IMR-90 (cell line): ENCODE results near the gene AGAP1. TPM values are rescaled to one million over a fixed set of nuclear protein-coding genes. Genes with fewer than 3 reads are reported as not detected.

Experiments used
- ATAC-seq: fragments of 200-7000 bp; cut with Tn5 transposase; 2 replicates; pipeline ENCODE4 v1.9.1; 2020; ENCODE audit warnings: low read depth, mild to moderate bottlenecking, moderate library complexity
- BruUV-seq: library from RNA; stranded (reverse); fragments of 400-500 nt; replicated peaks from 2 replicates; lab custom pipeline; 2021; lab: Mats Ljungman, UMichigan
- CTCF ChIA-PET: fragments of 300-600 bp; formaldehyde crosslinking; extraction: SDS; loops from one replicate; lab custom pipeline; 2021; ENCODE audit warnings: antibody characterized with exemption; lab: Yijun Ruan, JAX
- POLR2A ChIA-PET: fragments of 300-600 bp; sonication (Branson Sonifier 250); formaldehyde crosslinking; loops from one replicate; lab custom pipeline; 2022; ENCODE audit warnings: antibody characterized with exemption; ENCODE audit not compliant: unreplicated experiment; lab: Charles Lee
- DNase-seq: peaks from one replicate; pipeline ENCODE4 v3.0.0; 2013
- H2AFZ ChIP-seq: replicated peaks from 2 replicates; pipeline ENCODE3; 2013; ENCODE audit warnings: low read length, mild to moderate bottlenecking; ENCODE audit not compliant: poor library complexity
- H2AK5ac ChIP-seq: 2 replicates; pipeline ENCODE4 v1.6.1; 2013; ENCODE audit warnings: low read depth, low read length, inconsistent platforms
- H2AK9ac ChIP-seq: replicated peaks from 2 replicates; pipeline ENCODE3; 2013; ENCODE audit warnings: mild to moderate bottlenecking, low read depth, low read length, moderate library complexity; ENCODE audit not compliant: poor library complexity
- H2BK120ac ChIP-seq: 2 replicates; pipeline ENCODE4 v1.6.1; 2013; ENCODE audit warnings: low read depth, low read length, inconsistent platforms
- H2BK15ac ChIP-seq: 3 replicates; pipeline ENCODE4 v1.6.1; 2013; ENCODE audit warnings: low read depth, low read length, inconsistent platforms
- H2BK20ac ChIP-seq: 2 replicates; pipeline ENCODE4 v1.6.1; 2013; ENCODE audit warnings: low read depth, mild to moderate bottlenecking, inconsistent platforms, low read length, moderate library complexity
- H2BK5ac ChIP-seq: 2 replicates; pipeline ENCODE4 v1.6.1; 2013; ENCODE audit warnings: mild to moderate bottlenecking, low read depth, low read length, inconsistent platforms; ENCODE audit not compliant: poor library complexity, severe bottlenecking
- H3K14ac ChIP-seq: replicated peaks from 2 replicates; pipeline ENCODE4 v1.6.1; 2013; ENCODE audit warnings: low read depth, low read length, inconsistent platforms
- H3K18ac ChIP-seq: 2 replicates; pipeline ENCODE4 v1.6.1; 2013; ENCODE audit warnings: low read depth, low read length, control low read depth
- H3K23ac ChIP-seq: 2 replicates; pipeline ENCODE4 v1.6.1; 2013; ENCODE audit warnings: low read depth, low read length, inconsistent platforms
- H3K27ac ChIP-seq: 2 replicates; pipeline ENCODE4 v1.5.1; 2013; ENCODE audit warnings: mild to moderate bottlenecking, control low read depth, low read length; ENCODE audit not compliant: insufficient read depth
- H3K27me3 ChIP-seq: 2 replicates; pipeline ENCODE4 v1.6.1; 2013; ENCODE audit warnings: low read length; ENCODE audit not compliant: control insufficient read depth, insufficient read depth
- H3K36me3 ChIP-seq: 2 replicates; pipeline ENCODE4 v1.6.1; 2013; ENCODE audit warnings: low read length, mixed read lengths; ENCODE audit not compliant: control insufficient read depth, insufficient read depth
- H3K4ac ChIP-seq: 2 replicates; pipeline ENCODE4 v1.6.1; 2013; ENCODE audit warnings: low read depth, low read length, inconsistent platforms
- H3K4me1 ChIP-seq: 2 replicates; pipeline ENCODE4 v1.6.1; 2013; ENCODE audit warnings: low read length, mixed read lengths; ENCODE audit not compliant: control insufficient read depth, insufficient read depth
- H3K4me2 ChIP-seq: 2 replicates; pipeline ENCODE4 v1.6.1; 2013; ENCODE audit warnings: low read depth, mild to moderate bottlenecking, control low read depth, low read length, moderate library complexity
- H3K4me3 ChIP-seq: 2 replicates; pipeline ENCODE4 v1.5.1; 2013; ENCODE audit warnings: low read depth, mild to moderate bottlenecking, control low read depth, low read length, moderate library complexity; ENCODE audit not compliant: insufficient read depth
- H3K56ac ChIP-seq: 2 replicates; pipeline ENCODE4 v1.6.1; 2013; ENCODE audit warnings: low read length, inconsistent platforms; ENCODE audit not compliant: insufficient read depth; ENCODE audit errors: extremely low read depth
- H3K79me1 ChIP-seq, 2 experiments: 2 replicates each; pipeline ENCODE4 v1.6.1; 2013; ENCODE audit warnings: low read length in 2 of 2, inconsistent platforms in 1 of 2, low read depth in 1 of 2
- H3K9ac ChIP-seq: 2 replicates; pipeline ENCODE4 v1.6.1; 2013; ENCODE audit warnings: low read depth, low read length, control low read depth
- H3K9me1 ChIP-seq: 2 replicates; pipeline ENCODE4 v1.6.1; 2013; ENCODE audit warnings: low read length, inconsistent platforms; ENCODE audit not compliant: insufficient read depth
- H3K9me3 ChIP-seq: 2 replicates; pipeline ENCODE4 v1.6.1; 2013; ENCODE audit warnings: low read length; ENCODE audit not compliant: control insufficient read depth, insufficient read depth
- H4K20me1 ChIP-seq: 2 replicates; pipeline ENCODE4 v1.6.1; 2013; ENCODE audit warnings: low read length, inconsistent platforms; ENCODE audit not compliant: insufficient read depth
- H4K5ac ChIP-seq: 2 replicates; pipeline ENCODE4 v1.6.1; 2013; ENCODE audit warnings: mild to moderate bottlenecking, low read depth, low read length, control low read depth
- H4K8ac ChIP-seq, 2 experiments: 2 replicates each; pipeline ENCODE4 v1.6.1; 2013; ENCODE audit warnings: low read depth in 2 of 2, low read length in 2 of 2, control low read depth in 1 of 2, inconsistent platforms in 1 of 2
- H4K91ac ChIP-seq: 2 replicates; pipeline ENCODE4 v1.6.1; 2013; ENCODE audit warnings: low read depth, low read length, inconsistent platforms; ENCODE audit not compliant: insufficient read depth
- BHLHE40 ChIP-seq: fragments of 150-350 bp; IDR thresholded peaks from 2 replicates; pipeline ENCODE4 v1.6.1; 2016; ENCODE audit warnings: mild to moderate bottlenecking, low read depth, low read length
- CEBPB ChIP-seq: IDR thresholded peaks from 2 replicates; pipeline ENCODE4 v1.6.1; 2012; ENCODE audit warnings: low read depth, low read length, improper control_type of control experiment
- CHD1 ChIP-seq: IDR thresholded peaks from 2 replicates; pipeline ENCODE4 v1.6.1; 2012; ENCODE audit warnings: low read depth, low read length, improper control_type of control experiment
- CTCF ChIP-seq: conservative IDR thresholded peaks from 2 replicates; pipeline ENCODE4 v1.5.1; 2012; ENCODE audit warnings: mild to moderate bottlenecking, low read depth, low read length, improper control_type of control experiment
- ELK1 ChIP-seq: fragments of 150-350 bp; IDR thresholded peaks from 2 replicates; pipeline ENCODE4 v1.6.1; 2016; ENCODE audit warnings: low read depth, mild to moderate bottlenecking, low read length, moderate library complexity, borderline replicate concordance
- FOS ChIP-seq: fragments of 150-350 bp; IDR thresholded peaks from 2 replicates; pipeline ENCODE4 v1.6.1; 2016; ENCODE audit warnings: low read depth, low read length
- MAFK ChIP-seq: IDR thresholded peaks from 2 replicates; pipeline ENCODE4 v1.6.1; 2012; ENCODE audit warnings: low read depth, low read length, improper control_type of control experiment
- MAZ ChIP-seq: IDR thresholded peaks from 2 replicates; pipeline ENCODE4 v1.6.1; 2012; ENCODE audit warnings: low read depth, mild to moderate bottlenecking, low read length, improper control_type of control experiment, moderate library complexity, borderline replicate concordance
- MXI1 ChIP-seq: IDR thresholded peaks from 2 replicates; pipeline ENCODE4 v1.6.1; 2012; ENCODE audit warnings: low read depth, mild to moderate bottlenecking, low read length, moderate library complexity, borderline replicate concordance
- NFE2L2 ChIP-seq: fragments of 150-350 bp; IDR thresholded peaks from 2 replicates; pipeline ENCODE4 v1.6.1; 2016; ENCODE audit warnings: low read depth, mild to moderate bottlenecking, low read length
- POLR2A ChIP-seq: IDR thresholded peaks from 2 replicates; pipeline ENCODE4 v1.6.1; 2012; ENCODE audit warnings: mild to moderate bottlenecking, low read depth, low read length
- RAD21 ChIP-seq: IDR thresholded peaks from 2 replicates; pipeline ENCODE4 v1.6.1; 2012; ENCODE audit warnings: low read length, improper control_type of control experiment
- RCOR1 ChIP-seq: IDR thresholded peaks from 2 replicates; pipeline ENCODE4 v1.6.1; 2012; ENCODE audit warnings: mild to moderate bottlenecking, low read length, improper control_type of control experiment; ENCODE audit not compliant: insufficient replicate concordance
- RFX5 ChIP-seq: IDR thresholded peaks from 2 replicates; pipeline ENCODE4 v1.8.0; 2012; ENCODE audit warnings: low read depth, mild to moderate bottlenecking, low read length, moderate library complexity
- SMC3 ChIP-seq: fragments of 150-350 bp; IDR thresholded peaks from 2 replicates; pipeline ENCODE4 v1.6.1; 2016; ENCODE audit warnings: low read depth, mild to moderate bottlenecking, antibody characterized with exemption, low read length, moderate library complexity
- USF2 ChIP-seq: fragments of 150-350 bp; IDR thresholded peaks from 2 replicates; pipeline ENCODE4 v1.6.1; 2017; ENCODE audit warnings: mild to moderate bottlenecking, antibody characterized with exemption, low read length, low read depth
- whole genome bisulfite sequencing, 2 experiments: methylation state at CpG; one replicate each; pipeline versions ENCODE4 v1.1.5 to v1.1.7; 2013; ENCODE audit warnings: missing lambda C conversion rate in 2 of 2; ENCODE audit not compliant: insufficient read length in 1 of 2; ENCODE audit errors: extremely low coverage in 2 of 2; 5-methylcytosine and 5-hydroxymethylcytosine counted together
- dilution Hi-C: fragments of 300-500 bp; cut with HindIII; formaldehyde crosslinking; loops from one replicate; pipeline ENCODE4 v1.14.3; 2018; ENCODE audit warnings: low sequenced_read_pairs; ENCODE audit not compliant: unreplicated experiment
- in situ Hi-C: fragments of 300-500 bp; cut with MboI; formaldehyde crosslinking; loops from 3 replicates; pipeline ENCODE4 v1.14.3; 2019; ENCODE audit warnings: low sequenced_read_pairs, inconsistent platforms, mixed read lengths
- intact Hi-C: fragments of 100-400 bp; cut with micrococcal nuclease; formaldehyde crosslinking; loops from 2 replicates; pipeline ENCODE4 v1.10.0; 2022
- polyA plus RNA-seq, 3 experiments: library from polyadenylated mRNA; depleted of rRNA; stranded (reverse); fragments of >200 nt; gene quantifications; 2 replicates each; pipeline ENCODE4 v1.2.3, GENCODE V29; 2012; ENCODE audit warnings: low replicate concordance in 1 of 3
- total RNA-seq: library from RNA; depleted of rRNA; stranded (reverse); fragments of >200 nt; gene quantifications from 2 replicates; pipeline ENCODE4 v1.2.3, GENCODE V29; 2012

AGAP1 gene
- total and polyA plus RNA-seq, 2 of the 4 experiments (the other 2 are of a cell fraction), result 15.1 to 16.4 TPM

GRCh38 chr2:235550946-235551345, 57.1 kb downstream of the AGAP1 start:
- no peak overlapping the region for H2AFZ ChIP-seq
- H3K79me1 ChIP-seq, result peaks cover 22 to 77% of the 10 kb centered on the region in 2 experiments
- intact Hi-C loops (no loop called here), in situ Hi-C loops (no loop called here), dilution Hi-C loops (no loop called here)
- H3K4ac ChIP-seq, result no peak overlapping the region
- no peak overlapping the region for H3K14ac ChIP-seq
- no peak overlapping the region for H3K4me3 ChIP-seq
- no peak overlapping the region for H2AK5ac ChIP-seq
- H3K27ac ChIP-seq, result no peak overlapping the region
- 97% methylated on average over 6 of the region's 8 CpGs; no CpG with 5 or more reads in 1 of the 2 experiments for WGBS, 2 experiments
- H4K8ac ChIP-seq, result no peak overlapping the region
- H3K9ac ChIP-seq, result no peak overlapping the region
- H3K27me3 ChIP-seq, result no peaks in the 10 kb centered on the region
- no peak overlapping the region for H3K18ac ChIP-seq
- no peak overlapping the region for H2BK120ac ChIP-seq
- CTCF ChIA-PET, result no interaction called here
- peaks cover 4% of the 10 kb centered on the region; the same call in 1 of the 2 replicates for H3K4me1 ChIP-seq
- no peak overlapping the region for H3K23ac ChIP-seq
- H3K4me2 ChIP-seq, result no peak overlapping the region
- H2BK5ac ChIP-seq, result no peak overlapping the region
- H4K91ac ChIP-seq, result no peak overlapping the region
- no peak overlapping the region for H2AK9ac ChIP-seq
- TF ChIP-seq MXI1 (no peak), CHD1 (no peak), USF2 (no peak), SMC3 (no peak), MAFK (no peak), RCOR1 (no peak), BHLHE40 (no peak), NFE2L2 (no peak), RFX5 (no peak), CTCF (no peak), POLR2A (no peak), RAD21 (no peak), CEBPB (no peak), FOS (no peak), MAZ (no peak), ELK1 (no peak)
- peaks cover 82% of the 10 kb centered on the region for H4K20me1 ChIP-seq
- DNase-seq (no peak), ATAC-seq (no peak)
- no peak overlapping the region for H2BK15ac ChIP-seq
- no peak overlapping the region for H4K5ac ChIP-seq
- no peak overlapping the region for H3K56ac ChIP-seq
- POLR2A ChIA-PET, result no interaction called here
- peaks cover 12% of the 10 kb centered on the region for H3K9me1 ChIP-seq
- H3K9me3 ChIP-seq, result no peaks in the 10 kb centered on the region
- no peak overlapping the region for H2BK20ac ChIP-seq
- BruUV-seq, result no TSS peak
- H3K36me3 ChIP-seq, result no peaks in the 10 kb centered on the region
